WI38 (cell line): Measurements from ENCODE around the gene ASCL2.

Experiments used
- H3K4me3 ChIP-seq: 2 replicates; pipeline ENCODE4 v1.5.1; 2011; ENCODE audit warnings: low read depth, mild to moderate bottlenecking, control low read depth, low read length
- TF ChIP-seq, protein P1 (sequence below): IDR thresholded peaks from 2 replicates; pipeline ENCODE4 v1.5.1; 2012; ENCODE audit warnings: low read depth, mild to moderate bottlenecking, control low read depth, low read length

The ASCL2 gene

DNA sequence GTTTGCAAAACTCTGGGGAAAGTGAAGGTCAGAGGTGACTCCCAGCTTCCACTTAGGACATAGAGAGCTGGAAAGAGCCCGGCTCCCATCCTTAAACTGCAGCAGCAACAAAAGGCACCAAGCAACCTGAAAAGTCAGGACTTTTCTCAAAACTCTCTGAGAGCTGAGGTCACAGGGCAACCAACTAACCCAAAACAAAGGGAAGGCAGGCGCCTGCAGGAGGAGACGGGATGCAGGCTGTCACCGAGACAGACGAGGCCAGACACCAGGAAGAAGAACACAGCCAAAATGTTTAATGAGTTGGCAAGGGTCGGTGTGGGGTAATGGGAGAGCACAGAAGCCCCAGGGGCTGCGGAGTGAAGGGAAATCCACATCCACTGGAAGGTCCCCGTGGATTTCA is 19.9 kb downstream of the ASCL2 start:
- no peak overlapping the region for H3K4me3 ChIP-seq
- TF ChIP-seq, protein P1, sequence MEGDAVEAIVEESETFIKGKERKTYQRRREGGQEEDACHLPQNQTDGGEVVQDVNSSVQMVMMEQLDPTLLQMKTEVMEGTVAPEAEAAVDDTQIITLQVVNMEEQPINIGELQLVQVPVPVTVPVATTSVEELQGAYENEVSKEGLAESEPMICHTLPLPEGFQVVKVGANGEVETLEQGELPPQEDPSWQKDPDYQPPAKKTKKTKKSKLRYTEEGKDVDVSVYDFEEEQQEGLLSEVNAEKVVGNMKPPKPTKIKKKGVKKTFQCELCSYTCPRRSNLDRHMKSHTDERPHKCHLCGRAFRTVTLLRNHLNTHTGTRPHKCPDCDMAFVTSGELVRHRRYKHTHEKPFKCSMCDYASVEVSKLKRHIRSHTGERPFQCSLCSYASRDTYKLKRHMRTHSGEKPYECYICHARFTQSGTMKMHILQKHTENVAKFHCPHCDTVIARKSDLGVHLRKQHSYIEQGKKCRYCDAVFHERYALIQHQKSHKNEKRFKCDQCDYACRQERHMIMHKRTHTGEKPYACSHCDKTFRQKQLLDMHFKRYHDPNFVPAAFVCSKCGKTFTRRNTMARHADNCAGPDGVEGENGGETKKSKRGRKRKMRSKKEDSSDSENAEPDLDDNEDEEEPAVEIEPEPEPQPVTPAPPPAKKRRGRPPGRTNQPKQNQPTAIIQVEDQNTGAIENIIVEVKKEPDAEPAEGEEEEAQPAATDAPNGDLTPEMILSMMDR = no peak

DNA sequence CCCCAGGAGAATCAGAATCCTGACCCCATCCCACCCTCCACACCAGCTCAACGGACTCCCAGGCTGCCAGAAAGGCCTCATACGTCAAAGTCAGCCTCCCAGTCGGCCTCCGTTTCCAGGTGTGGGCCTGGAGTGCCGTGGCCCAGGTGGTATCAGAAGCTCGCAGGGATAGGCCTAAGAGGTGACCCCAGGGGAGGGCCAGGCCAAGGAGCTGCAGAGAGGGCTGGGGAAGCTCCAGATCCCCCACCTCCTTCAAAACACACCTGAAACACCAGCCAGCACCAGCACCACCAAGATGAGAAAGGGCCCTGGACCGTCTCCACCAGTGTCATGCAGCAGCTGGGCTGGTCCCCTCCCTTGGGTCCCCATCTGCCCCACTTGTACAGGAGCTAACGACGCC is 20.3 kb downstream of the ASCL2 start:
- H3K4me3 ChIP-seq = no peak overlapping the region
- TF ChIP-seq, protein P1 = no peak

DNA sequence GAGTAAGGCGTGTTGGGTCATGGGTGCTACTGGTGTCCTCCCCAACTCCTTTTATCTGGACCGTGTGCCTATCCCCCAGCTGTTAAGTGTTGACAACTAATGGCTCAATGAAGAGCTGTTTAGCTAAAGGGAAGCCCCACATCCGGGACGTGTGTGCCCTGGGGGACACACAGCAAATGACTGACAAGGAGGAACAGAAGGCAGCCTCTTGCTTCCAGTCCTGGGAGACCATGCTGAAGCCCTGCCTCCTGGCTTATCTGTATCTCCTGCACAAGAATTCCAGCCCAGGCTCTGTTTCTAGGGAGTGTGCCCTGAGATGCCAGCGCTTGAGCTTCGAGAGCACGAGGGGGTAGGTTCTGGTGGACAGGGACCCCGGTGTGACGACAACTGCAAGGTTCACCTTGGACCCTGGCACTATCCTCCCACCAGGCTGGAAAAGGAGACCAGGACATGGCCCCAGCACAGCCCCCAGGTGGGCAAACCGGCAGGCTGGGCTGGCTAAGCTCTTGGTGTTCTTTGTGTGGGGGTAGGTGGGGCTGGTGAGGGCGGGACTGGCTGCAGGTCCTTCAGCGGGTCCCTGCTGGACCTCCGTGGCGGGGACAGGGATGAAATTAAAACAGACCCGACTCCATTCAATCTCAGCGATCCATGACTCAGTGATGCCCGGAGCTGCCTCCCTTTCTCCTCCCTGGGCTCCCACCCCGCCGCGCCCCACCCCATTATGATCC is 21.0 kb downstream of the ASCL2 start:
- TF ChIP-seq, protein P1 = no peak
- no peak overlapping the region for H3K4me3 ChIP-seq

DNA sequence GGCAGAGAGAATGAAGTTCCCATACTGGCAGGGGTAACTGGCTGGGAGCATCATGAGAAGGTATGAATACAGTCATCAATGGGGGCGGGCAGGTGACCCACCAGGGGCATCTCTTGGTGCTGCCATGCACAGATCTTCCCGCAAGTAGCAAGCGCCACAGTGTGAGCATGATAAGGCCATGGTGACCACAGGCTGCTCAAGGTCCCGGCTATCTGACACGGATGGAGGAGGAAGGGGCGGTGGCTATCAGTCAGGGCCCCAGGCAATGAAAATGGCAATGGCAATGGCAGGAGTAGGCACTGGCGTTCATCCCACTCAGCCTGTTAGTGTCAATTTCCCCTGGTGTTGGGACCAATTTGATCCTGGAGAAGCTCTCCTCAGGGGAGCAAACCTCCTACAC is 21.6 kb downstream of the ASCL2 start:
- no peak overlapping the region for H3K4me3 ChIP-seq
- TF ChIP-seq, protein P1 = no peak

DNA sequence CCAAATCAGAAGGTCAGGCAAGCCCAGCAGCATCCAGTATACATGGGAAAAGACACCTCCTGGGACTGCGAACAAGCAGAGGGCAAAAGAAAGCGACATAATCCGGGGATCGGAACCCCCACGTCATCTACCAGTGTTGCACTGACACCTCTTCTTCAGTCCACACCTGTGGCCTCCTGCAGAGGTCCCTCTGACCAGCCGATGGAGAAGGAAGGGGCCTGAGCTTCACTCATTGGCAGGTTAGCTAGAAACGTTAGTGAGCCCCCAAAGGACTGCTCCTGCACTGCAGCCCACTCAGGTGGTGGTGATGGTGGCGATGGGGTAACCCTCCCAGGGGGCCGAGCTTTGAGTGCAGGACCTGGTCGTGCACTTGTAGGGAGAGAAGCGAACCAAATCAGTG is 22.1 kb downstream of the ASCL2 start:
- H3K4me3 ChIP-seq = no peak overlapping the region
- TF ChIP-seq, protein P1 = no peak

DNA sequence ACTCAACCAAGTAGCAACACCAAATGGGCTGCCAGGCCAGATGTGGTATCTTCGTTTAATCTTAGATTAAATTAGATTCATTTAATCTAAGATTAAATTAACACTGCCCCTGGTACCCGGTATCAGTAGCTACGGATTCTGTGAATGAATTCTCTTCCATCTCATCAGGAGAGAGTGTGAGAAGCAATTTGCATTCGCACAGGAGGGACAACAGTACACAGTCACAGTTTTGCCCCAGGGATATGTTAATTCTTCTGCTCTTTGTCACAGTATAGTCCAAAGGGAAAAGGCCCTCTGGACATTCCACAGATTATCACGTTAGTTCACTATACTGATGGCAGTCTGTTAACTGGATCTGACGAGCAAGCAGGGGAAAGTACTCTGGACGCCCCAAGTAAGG is 22.9 kb downstream of the ASCL2 start:
- H3K4me3 ChIP-seq = no peak overlapping the region
- TF ChIP-seq, protein P1 = no peak

DNA sequence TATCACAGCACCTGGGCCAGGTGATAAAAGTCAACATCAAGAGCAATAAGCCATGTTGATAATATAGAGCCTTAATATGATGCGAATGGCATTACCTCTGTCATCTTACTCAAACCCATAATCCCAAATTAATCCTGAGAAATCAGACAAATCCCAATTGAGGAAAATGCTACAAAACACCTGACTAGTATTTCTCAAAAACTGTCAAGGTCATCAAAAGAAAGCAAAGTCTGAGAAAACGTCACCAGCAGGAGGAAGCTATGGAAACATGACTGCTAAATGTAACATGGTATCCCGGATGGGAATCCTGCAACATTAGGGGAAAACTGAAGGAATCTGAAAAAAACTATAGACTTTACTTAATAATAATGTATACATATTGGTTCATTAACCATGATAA is 29.6 kb downstream of the ASCL2 start:
- no peak overlapping the region for H3K4me3 ChIP-seq
- TF ChIP-seq, protein P1 = no peak
